Glomerular endothelial cell (primary cell): ENCODE results near the gene MIF4GD. TPM values are rescaled to one million over a fixed set of nuclear protein-coding genes. Genes with fewer than 3 reads are reported as not detected.

Experiments
- DNase-seq: peaks from one replicate; pipeline ENCODE4 v3.0.0-alpha.2; 2011; ENCODE audit warnings: low read depth, low spot score; ENCODE audit errors: extremely low read depth
- total RNA-seq: library from RNA; depleted of rRNA; stranded (reverse); fragments of >200 nt; gene quantifications from 2 replicates; pipeline ENCODE4 v1.2.3, GENCODE V29; 2015

The MIF4GD gene
- total RNA-seq, 1 donor from 2014 or later, result 21.9 TPM

DNA sequence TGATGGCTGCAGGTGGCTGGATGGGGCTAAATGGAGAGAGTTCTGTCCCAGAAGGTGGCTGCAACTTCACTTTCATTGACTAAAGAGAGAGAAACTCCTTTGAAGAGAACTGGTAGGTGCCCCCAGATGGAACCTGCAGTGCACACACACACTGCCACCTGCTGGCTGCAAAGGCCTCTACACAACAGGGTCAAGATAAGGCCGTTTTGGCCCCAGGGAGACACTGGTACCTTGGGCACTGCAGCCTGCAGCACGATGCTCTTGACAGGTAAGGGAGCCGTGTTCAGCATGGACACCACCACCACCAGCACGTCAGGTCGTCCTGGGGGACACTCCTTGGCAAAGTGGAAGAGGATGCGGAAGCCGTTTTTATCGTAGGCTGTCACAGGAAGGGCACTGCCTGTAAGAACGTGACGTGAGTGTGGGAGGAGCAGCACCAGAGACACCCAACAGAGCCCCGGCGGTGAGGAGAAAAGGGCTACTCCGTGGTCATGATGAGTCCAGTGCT, 32.3 kb downstream of the MIF4GD start:
- no peak for DNase-seq

DNA sequence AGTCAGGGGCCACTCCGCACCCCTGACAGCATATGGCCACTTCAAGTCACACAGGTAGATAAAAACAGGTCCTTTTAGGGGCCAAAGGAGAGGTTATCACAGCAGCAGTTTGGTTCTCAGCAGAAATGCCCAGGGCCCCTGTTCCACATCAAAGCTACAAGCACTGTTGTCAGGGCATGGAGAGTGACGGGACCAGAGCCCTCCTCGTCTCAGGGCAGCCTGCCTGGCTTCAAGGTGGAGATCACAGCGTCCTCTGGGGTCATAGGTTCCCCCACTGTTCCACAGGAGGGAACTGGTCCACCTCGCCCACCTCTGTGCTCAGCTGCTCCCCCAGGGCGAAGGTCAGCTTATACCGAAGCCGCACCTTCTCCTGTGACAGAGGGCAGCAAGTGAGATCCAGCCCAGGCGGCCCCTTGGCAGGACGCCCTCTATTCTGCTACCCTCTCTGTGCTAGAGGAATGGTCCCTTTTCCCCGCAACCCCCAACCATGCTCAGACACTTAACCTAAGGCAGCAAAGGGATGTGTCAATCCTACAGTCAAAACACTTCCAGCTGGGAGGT, 32.9 kb downstream of the MIF4GD start:
- DNase-seq, result no peak

DNA sequence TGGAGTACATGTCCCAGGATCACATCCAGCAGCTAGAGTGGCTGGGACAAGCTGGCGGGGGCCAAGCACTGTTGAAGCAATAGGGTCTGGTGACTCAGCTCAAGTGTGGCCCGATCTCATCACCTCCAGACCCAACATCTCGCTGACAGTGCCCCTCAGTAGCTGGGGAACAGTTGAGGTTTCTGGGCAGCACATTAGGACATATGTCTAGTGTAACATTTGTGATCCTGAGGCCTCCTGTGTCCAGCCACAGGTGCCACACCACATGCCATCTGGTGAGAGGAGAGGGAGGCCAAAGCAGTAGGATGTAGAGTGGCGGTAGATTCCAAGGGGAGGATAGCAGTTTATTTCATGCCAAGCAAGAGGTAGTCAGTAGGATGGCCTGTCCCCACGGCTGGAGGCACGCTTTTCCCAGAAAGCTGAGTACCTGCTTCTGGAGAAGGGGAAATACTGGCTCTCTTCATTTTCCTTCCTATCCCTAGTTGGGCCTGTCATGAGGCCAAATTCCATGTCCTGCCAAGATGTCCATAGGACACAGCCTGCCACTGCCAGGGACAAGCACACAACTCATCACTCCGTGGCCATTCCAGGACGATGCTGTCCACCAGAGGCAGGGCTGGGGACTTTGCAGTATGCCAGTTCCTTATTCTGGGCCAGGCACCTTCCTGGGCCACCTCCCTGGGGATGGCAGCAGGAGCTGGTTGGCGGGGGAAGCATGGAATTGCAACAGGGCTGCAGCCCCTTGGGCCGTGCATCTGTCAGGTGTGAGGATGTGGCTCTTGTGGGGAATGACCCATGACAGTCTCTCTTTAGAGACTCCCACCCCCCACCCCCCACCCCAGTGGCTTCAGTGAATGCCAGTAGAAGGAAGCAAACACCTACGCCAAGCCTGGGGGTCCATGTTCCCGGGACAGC, 33.7 kb downstream of the MIF4GD start:
- DNase-seq, result no peak

DNA sequence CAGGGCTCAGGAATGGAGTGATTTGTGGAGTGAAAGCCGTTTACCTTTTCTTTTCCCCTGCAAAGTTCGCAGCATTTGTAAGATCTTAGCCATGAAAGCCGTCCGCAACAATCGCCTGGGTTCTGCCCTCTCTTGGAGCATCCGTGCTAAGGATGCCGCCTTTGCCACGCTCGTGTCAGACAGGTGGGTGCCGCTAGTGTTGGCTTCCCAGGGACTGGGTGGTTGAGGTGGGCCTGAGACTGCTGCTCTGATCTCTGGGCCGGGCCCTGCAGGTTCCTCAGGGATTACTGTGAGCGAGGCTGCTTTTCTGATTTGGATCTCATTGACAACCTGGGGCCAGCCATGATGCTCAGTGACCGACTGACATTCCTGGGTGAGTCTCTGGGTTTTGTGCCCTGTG, 38.2 kb downstream of the MIF4GD start:
- no peak for DNase-seq

DNA sequence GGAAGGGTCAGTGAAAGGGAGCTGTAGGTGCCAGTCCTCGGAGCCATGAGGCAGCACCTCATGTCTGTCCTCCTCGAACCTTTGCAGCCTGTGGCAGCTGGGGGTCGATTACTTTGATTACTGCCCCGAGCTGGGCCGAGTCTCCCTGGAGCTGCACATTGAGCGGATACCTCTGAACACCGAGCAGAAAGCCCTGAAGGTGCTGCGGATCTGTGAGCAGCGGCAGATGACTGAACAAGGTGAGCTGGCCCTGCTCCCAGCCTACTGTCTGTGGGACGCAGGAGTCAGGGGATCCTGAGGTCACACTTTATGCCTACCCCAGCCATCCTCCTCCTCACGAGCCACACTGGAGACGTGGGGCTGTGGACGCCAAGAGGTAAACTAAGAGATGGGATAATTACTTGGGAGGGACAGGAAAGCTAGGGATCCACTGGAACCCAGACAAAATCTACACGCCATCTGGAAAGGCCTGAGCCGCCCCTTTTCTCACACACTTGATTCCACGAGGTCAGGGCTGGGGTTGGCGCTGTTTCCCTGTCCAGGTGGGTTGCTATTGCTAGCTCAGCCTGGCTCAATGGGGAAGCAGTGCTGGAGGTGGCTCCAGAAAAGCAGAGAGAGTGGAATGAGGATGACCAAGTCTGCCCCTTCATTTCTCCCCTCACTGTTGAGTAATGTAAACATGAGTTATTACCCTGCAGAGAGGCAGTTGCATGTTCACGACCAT, 39.1 kb downstream of the MIF4GD start:
- no peak for DNase-seq

DNA sequence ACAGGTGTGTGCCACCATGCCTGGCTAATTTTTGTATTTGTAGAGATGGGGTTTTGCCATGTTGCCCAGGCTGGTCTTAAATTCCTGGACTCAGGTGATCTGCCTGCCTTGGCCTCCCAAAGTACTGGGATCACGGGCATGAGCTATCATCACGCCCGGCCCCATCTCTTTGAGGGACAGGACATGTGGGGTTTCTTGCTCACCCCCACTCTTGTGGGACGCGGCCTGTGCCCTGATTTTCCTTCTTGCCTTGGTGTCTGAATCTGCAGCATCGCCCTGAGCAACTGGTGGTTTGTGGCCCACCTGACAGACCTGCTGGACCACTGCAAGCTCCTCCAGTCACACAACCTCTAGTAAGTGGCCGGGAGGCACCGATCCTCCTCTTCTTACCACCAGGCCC, 40.0 kb downstream of the MIF4GD start:
- DNase-seq, result no peak

DNA sequence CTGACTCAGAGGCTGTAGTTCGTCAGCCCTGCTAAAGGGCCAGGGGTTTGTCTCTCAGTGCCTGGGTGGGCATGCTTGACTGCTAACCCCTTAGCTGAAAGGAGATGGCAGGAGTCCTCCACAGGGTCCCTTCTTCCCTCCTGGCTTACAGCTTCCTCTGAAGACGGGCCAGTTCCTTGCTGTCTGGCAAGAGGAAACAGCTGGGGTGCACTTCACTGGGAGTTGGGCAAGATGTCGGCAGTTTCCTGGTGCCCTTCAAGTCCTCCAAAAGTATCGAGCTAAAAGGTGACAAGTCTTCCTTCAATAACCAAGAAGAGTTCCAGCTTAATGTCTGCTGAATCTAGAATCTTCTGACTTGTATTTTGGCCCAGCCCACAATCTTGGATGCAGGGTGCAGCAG, 42.2 kb downstream of the MIF4GD start:
- no peak for DNase-seq

DNA sequence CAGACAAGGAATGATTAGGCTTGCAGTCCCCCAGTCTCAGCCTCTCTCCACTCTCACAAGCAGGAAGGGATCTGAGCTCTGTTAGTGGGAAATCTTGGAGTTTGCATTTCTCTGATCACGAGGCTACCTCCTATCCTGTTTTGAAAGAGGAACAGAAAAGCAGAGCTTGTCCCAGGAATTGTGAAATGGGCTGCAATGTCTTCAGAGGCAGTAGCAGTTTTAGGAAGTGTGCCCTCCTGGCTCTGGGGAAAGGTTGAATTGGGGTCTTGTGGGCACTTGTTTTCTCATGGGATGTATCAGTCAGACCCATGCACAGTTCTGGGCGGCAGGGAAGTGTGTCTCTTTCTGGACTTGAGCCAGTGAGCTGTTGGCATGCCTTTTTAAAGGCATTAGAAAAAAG, 42.7 kb downstream of the MIF4GD start:
- no peak for DNase-seq

DNA sequence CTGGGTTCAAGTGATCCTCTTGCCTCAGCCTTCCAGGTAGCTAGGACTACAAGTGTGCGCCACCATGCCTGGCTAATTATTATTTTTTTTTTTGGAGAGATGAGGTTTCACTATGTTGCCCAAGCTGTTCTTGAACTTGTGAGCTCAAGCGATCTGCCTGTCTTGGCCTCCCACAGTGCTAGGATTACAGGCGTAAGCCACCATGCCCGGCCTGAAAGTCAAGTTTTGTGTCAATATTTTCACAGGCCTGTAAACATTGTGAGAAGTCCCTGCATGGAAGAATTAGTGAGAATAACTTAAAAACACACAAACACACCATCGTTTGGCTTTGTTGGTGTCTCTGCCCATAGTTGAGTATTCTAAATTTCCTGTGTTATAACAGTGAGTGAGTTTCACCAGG, 43.3 kb downstream of the MIF4GD start:
- no peak for DNase-seq

DNA sequence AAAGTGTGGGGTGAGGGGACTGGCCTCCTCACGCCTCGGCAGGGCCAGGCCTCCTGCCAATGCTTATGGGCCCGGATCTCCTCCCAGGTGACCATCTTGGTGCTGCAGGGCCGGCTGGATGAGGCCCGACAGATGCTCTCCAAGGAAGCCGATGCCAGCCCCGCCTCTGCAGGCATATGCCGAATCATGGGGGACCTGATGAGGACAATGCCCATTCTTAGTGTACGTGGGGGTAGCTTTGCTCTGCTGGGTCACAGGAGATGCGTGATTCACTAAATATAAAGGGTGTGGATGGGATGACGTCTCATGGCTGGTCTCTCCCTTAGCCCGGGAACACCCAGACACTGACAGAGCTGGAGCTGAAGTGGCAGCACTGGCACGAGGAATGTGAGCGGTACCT, 46.0 kb downstream of the MIF4GD start:
- no peak for DNase-seq

DNA sequence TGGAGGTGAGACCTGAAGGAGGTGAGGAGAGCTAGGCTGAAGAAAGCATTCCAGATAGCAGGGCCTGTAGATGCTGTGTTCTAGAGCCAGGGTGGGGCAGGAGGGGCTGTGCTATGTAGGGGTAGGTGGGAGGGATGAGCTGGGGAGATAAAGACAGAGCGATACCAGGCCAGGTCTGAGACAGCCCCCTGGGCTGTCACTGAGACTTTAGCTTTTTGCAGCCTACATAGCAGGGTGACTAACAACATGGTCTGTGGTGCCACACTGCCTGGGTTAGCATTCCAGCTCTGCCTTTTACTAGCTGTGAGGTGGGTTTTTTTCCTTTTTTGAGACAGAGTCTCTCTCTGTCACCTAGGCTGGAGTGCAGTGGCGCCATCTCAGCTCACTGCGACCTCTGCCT, 51.2 kb downstream of the MIF4GD start:
- no peak for DNase-seq

DNA sequence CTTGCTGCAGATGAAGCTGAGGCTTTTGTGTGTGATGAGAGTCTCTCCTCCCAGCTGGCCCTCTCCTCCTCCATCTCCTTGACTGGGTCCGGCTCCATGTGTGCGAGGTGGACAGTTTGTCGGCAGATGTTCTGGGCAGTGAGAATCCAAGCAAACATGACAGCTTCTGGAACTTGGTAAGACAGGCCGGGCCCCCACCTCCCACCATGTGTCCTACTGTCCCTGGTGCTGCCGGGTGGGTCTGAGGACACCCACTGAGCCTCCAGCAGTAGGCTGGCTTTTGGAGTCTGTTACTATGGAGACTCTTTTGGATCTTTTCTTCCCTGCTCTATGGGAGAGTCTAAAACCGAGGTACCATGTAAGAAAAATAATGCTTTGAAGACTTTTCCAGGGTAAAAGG, 52.9 kb downstream of the MIF4GD start:
- DNase-seq, result no peak

Other genes with a start within 250 kb of the MIF4GD start
- 228 and 300 TPM in 2 replicates for gene ATP5PD, start 224.3 kb downstream of the MIF4GD start, total RNA-seq
- gene KCTD2, start 224.0 kb downstream of the MIF4GD start, total RNA-seq, result 18.6 and 21.0 TPM in 2 replicates
- 5.7 and 7.1 TPM in 2 replicates for gene SLC16A5, start 183.3 kb downstream of the MIF4GD start, total RNA-seq
- 8.9 and 9.7 TPM in 2 replicates for gene ARMC7, start 161.3 kb downstream of the MIF4GD start, total RNA-seq
- gene NT5C, start 139.5 kb downstream of the MIF4GD start, total RNA-seq, result 41.5 and 62.0 TPM in 2 replicates
- 257 and 318 TPM in 2 replicates for gene JPT1, start 116.7 kb downstream of the MIF4GD start, total RNA-seq
- 80.6 and 95.5 TPM in 2 replicates for gene SUMO2, start 88.3 kb downstream of the MIF4GD start, total RNA-seq
- gene NUP85, start 65.6 kb downstream of the MIF4GD start, total RNA-seq, result 30.0 and 35.1 TPM in 2 replicates
- gene GGA3, start 9.6 kb downstream of the MIF4GD start, total RNA-seq, result 27.0 and 32.5 TPM in 2 replicates
- gene MRPS7, start 9.4 kb downstream of the MIF4GD start, total RNA-seq, result 42.6 and 49.4 TPM in 2 replicates
- gene SLC25A19, start 18.2 kb upstream of the MIF4GD start, total RNA-seq, result 5.8 and 11.7 TPM in 2 replicates
- gene GRB2, start 134.4 kb upstream of the MIF4GD start, total RNA-seq, result 86.8 and 141 TPM in 2 replicates
- 33.1 and 63.9 TPM in 2 replicates for gene TMEM94, start 185.4 kb upstream of the MIF4GD start, total RNA-seq
- gene CASKIN2, start 244.3 kb upstream of the MIF4GD start, total RNA-seq, result 11.6 and 21.3 TPM in 2 replicates
- gene TSEN54, start 245.3 kb upstream of the MIF4GD start, total RNA-seq, result 11.9 and 16.0 TPM in 2 replicates